Measurements from ENCODE around the gene RBM12. TPM values are rescaled to one million over a fixed set of nuclear protein-coding genes. Genes with fewer than 3 reads are reported as not detected.

RBM12 gene
- polyA plus RNA-seq, 1 donor (not counting 4 experiments of a cell fraction or from before 2014, with no cell fraction given): 98.9 TPM

GRCh38 chr20:35653430-35653734 is 11.3 kb downstream of the RBM12 start:
- TF ChIP-seq CTCF (optimal IDR thresholded peaks at IDR 0.05 in 1 of 3, IDR thresholded peaks at IDR 0.05 in 1 of 3, conservative IDR thresholded peaks at IDR 0.05 in 1 of 3; ENCODE audit: extremely low read depth in 1 of 3, insufficient read depth in 2 of 3, low read length in 3 of 3) (no peak), EZH2 (IDR thresholded peaks at IDR 0.05; ENCODE audit: low read length) (no peak)
- dilution Hi-C loops (cut with MboI; ENCODE audit: extremely low pct_ligation_motif_present, low sequenced_read_pairs): no loop called here

GRCh38 chr20:35652641-35653429 is 11.9 kb downstream of the RBM12 start:
- Histone ChIP-seq H2AFZ (ENCODE audit: control insufficient read depth, low read length) (no peak overlapping the region), H3K9ac (ENCODE audit: control insufficient read depth, extremely low read depth, insufficient read depth, low read length) (no peak overlapping the region), H3K4me3 (ENCODE audit: control insufficient read depth in 2 of 3, extremely low read depth in 1 of 3, insufficient read depth in 2 of 3, low read depth in 1 of 3, low read length in 3 of 3) (no peak overlapping the region), H3K27ac (ENCODE audit: control insufficient read depth, insufficient read depth, low read length) (no peak overlapping the region), H3K79me2 (ENCODE audit: control insufficient read depth, insufficient read depth, low read length) (peaks cover 98% of the 10 kb centered on the region), H3K9me1 (ENCODE audit: control insufficient read depth, extremely low read depth, insufficient read depth, low read length) (no peaks in the 10 kb centered on the region), H3K27me3 (ENCODE audit: control insufficient read depth, extremely low read depth, insufficient read depth, low read length) (no peaks in the 10 kb centered on the region), H4K20me1 (ENCODE audit: control insufficient read depth, extremely low read depth, insufficient read depth, low read length) (peaks cover 44% of the 10 kb centered on the region), H3K9me3 (ENCODE audit: control insufficient read depth, low read depth, low read length) (no peaks in the 10 kb centered on the region), H3K36me3 (ENCODE audit: control insufficient read depth in 2 of 2, extremely low read depth in 1 of 2, insufficient read depth in 2 of 2, low read length in 2 of 2) (peaks cover 13 to 38% of the 10 kb centered on the region in 2 experiments), H3K4me1 (ENCODE audit: control insufficient read depth, extremely low read depth, insufficient read depth, low read length) (no peaks in the 10 kb centered on the region), H3K4me2 (ENCODE audit: control insufficient read depth, extremely low read depth, insufficient read depth, low read depth, low read length) (no peak overlapping the region)
- DNase-seq (ENCODE audit: low read depth, low spot score) (no peak), FAIRE-seq (no peak)
- dilution Hi-C loops (cut with MboI; ENCODE audit: extremely low pct_ligation_motif_present, low sequenced_read_pairs): no loop called here
- TF ChIP-seq EZH2 (IDR thresholded peaks at IDR 0.05; ENCODE audit: low read length) (no peak), CTCF (optimal IDR thresholded peaks at IDR 0.05 in 1 of 3, IDR thresholded peaks at IDR 0.05 in 1 of 3, conservative IDR thresholded peaks at IDR 0.05 in 1 of 3; ENCODE audit: extremely low read depth in 1 of 3, insufficient read depth in 2 of 3, low read length in 3 of 3) (no peak)

More at GRCh38 chr20:35653430-35653734, 11.3 kb downstream of the RBM12 start:
- H3K4me2 ChIP-seq (ENCODE audit: control insufficient read depth, extremely low read depth, insufficient read depth, low read depth, low read length): no peak overlapping the region
- FAIRE-seq: no peak
- peaks cover 13 to 38% of the 10 kb centered on the region in 2 experiments for H3K36me3 ChIP-seq (ENCODE audit: control insufficient read depth in 2 of 2, extremely low read depth in 1 of 2, insufficient read depth in 2 of 2, low read length in 2 of 2)
- DNase-seq (ENCODE audit: low read depth, low spot score): no peak
- peaks cover 99% of the 10 kb centered on the region for H3K79me2 ChIP-seq (ENCODE audit: control insufficient read depth, insufficient read depth, low read length)
- H3K9me3 ChIP-seq (ENCODE audit: control insufficient read depth, low read depth, low read length): no peaks in the 10 kb centered on the region
- no peak overlapping the region for H3K27ac ChIP-seq (ENCODE audit: control insufficient read depth, insufficient read depth, low read length)
- no peak overlapping the region for H2AFZ ChIP-seq (ENCODE audit: control insufficient read depth, low read length)
- H3K4me1 ChIP-seq (ENCODE audit: control insufficient read depth, extremely low read depth, insufficient read depth, low read length): no peaks in the 10 kb centered on the region
- no peak overlapping the region for H3K4me3 ChIP-seq (ENCODE audit: control insufficient read depth in 2 of 3, extremely low read depth in 1 of 3, insufficient read depth in 2 of 3, low read depth in 1 of 3, low read length in 3 of 3)
- peaks cover 42% of the 10 kb centered on the region for H4K20me1 ChIP-seq (ENCODE audit: control insufficient read depth, extremely low read depth, insufficient read depth, low read length)
- H3K9ac ChIP-seq (ENCODE audit: control insufficient read depth, extremely low read depth, insufficient read depth, low read length): no peak overlapping the region
- H3K27me3 ChIP-seq (ENCODE audit: control insufficient read depth, extremely low read depth, insufficient read depth, low read length): no peaks in the 10 kb centered on the region
- H3K9me1 ChIP-seq (ENCODE audit: control insufficient read depth, extremely low read depth, insufficient read depth, low read length): no peaks in the 10 kb centered on the region

Data from keratinocyte (primary cell).